Mucosa of gallbladder (tissue), 1 donor: ENCODE data around the gene SRGN. TPM values are rescaled to one million over a fixed set of nuclear protein-coding genes. Genes with fewer than 3 reads are reported as not detected.
A peak's percentile ranks its signal among the peaks of the same experiment; 100 is the strongest.
"Not testable (repeated sequence)": the region's sequence is repeated elsewhere in the genome, so short reads cannot be mapped to it uniquely, and the experiment has no call there.

Source experiments
- DNase-seq: peaks from one replicate; pipeline ENCODE4 v3.0.0-alpha.2; 2020; ENCODE audit warnings: low spot score
- total RNA-seq: library from RNA; stranded (reverse); gene quantifications from one replicate; pipeline ENCODE4 v1.2.1, GENCODE V29; 2021
- donor health status: DM: no; HTN: no; CAD: no.

Gene SRGN, protein sequence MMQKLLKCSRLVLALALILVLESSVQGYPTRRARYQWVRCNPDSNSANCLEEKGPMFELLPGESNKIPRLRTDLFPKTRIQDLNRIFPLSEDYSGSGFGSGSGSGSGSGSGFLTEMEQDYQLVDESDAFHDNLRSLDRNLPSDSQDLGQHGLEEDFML
- 91.4 TPM for total RNA-seq

DNA sequence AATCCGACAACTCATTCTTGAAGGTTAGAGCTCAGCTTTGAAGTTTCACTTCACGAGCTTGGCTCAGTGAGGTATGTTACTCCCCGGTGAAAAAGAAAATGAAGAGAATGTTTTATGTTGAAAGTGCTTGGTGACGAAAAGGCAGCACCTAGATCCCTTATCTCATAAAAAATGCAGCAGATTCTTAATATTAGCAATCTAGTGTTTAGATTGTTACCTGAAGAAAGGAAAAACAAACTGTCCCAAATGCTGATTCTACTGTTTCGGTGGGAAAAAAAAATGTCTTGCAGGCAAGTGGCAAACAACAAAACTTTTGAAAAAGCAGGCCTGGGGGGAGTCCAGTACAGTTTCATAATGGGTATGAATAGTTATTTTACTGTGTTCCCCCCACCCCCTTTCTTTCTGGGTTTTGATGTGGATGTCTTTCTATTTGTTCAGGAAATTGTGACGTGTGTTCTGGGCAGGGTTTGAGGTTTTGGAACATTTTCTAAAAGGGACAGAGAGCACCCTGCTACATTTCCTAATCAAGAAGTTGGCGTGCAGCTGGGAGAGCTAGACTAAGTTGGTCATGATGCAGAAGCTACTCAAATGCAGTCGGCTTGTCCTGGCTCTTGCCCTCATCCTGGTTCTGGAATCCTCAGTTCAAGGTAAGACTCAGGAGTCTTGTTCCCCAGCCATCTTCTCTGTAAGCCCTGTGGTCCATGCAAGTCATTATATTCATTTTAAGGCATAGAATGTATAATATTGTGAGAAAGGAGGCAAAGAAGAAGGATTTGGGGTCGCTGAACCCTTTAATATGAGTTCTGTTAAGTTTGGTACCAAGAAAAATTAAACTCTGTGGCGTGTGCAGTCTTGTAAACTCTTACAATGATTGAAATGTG lies at the start of gene SRGN:
Gene SRGN, plus strand, starts transcription at position 514 of the 881 bp plus-strand sequence. Its CDS starts 55 bp downstream, at position 569.
- peak; percentile 82 for DNase-seq

DNA sequence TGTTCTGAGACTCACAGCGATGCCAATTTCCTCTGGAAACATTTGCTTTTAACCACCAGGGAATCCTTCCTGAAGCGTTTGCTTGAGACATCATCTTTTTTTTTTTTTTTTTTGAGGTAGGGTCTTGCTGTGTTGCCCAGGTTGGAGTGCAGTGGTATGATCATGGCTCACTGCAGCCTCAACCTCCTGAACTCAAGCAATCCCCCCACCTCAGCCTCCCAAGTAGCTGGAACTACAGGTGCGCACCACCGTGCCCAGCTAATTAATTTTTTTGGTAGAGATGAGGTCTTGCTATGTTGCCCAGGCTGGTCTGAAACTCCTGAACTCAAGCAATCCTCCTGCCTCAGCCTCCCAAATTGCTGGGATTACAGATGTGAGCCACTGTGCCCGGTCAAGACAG lies 47.0 kb upstream of the SRGN start:
- DNase-seq, result not testable (repeated sequence)

DNA sequence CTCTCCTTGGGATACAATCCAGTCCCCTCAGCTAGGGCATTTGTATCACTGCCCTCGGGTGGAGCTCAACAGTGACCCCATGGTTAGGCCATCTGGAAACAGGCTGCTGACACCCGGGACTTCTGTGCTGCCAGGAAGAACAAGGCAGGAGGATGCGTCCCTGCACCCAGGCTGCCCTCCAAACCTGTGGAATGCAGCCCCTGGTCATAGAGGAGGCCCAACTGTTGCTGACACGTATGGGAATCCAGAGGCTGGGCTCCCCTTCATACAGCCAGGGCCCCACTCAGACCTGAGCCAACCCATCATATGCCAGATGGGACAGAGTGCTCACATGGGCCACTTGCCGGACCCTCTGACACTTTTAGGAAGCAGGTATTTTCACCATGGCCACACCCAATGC lies 45.5 kb upstream of the SRGN start:
- DNase-seq, result no peak

DNA sequence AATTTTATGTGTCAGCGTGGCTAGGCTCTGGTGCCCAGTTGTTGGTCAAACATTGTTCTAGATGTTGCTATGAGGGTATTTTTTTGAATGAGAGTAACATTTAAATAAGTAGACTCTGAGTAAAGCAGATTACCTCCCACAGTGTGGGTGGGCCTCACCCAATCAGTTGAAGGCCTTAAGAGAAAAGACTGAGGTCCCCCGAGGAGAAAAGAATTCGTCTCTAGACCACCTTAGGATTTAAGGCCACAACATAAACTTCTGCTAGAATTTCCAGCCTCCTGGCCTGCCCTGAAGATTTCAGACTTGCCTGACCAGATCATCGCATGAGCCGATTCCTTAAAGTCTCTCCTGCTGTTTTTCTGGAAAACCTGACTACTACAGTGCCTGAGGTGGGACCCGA lies 45.1 kb upstream of the SRGN start:
- no peak for DNase-seq

DNA sequence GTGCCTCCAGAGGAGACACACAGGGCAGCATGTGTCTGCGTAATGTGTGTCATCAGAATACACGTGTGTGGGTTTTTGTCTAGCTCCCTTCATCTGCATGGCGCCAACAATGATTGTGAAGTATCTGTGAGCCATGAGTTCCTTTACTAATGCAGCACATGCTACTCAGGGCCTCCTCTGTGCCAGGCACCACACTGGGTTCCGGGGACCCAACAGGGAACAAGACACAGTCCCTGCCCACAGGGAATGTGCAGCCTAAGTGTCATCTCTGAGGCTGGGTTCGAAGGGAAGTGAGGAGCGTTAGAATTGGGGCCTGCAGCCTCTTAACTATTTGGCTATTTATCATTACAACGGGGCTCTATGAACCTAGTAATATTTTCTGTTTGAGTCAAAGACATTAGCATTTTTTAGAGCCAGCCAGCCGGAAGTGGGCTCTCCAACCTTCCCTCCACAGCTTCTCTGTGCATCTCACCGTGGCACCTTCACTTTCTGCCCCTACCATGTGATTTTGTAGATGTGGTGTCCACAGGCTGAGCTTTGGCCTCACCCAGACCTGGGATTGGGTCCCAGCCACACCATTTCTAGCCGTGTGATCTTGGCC lies 43.9 kb upstream of the SRGN start:
- DNase-seq, result no peak

DNA sequence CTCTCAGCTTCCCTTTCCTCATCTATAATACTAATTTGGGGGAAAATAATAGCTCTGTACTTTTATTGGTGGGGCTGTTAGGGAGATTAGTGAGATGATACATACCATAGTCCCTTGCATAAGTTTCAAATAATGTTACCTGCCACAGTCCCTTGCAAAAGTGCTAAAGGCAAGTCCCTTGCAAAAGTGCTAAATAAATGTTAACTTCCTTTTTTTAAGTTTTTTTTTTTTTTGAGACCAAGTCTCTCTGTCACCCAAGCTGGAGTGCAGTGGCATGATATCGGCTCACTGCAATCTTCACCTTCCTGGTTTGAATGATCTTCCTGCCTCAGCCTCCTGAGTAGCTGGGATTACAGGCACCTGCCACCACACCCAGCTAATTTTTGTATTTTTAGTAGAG lies 43.4 kb upstream of the SRGN start:
- no peak for DNase-seq

DNA sequence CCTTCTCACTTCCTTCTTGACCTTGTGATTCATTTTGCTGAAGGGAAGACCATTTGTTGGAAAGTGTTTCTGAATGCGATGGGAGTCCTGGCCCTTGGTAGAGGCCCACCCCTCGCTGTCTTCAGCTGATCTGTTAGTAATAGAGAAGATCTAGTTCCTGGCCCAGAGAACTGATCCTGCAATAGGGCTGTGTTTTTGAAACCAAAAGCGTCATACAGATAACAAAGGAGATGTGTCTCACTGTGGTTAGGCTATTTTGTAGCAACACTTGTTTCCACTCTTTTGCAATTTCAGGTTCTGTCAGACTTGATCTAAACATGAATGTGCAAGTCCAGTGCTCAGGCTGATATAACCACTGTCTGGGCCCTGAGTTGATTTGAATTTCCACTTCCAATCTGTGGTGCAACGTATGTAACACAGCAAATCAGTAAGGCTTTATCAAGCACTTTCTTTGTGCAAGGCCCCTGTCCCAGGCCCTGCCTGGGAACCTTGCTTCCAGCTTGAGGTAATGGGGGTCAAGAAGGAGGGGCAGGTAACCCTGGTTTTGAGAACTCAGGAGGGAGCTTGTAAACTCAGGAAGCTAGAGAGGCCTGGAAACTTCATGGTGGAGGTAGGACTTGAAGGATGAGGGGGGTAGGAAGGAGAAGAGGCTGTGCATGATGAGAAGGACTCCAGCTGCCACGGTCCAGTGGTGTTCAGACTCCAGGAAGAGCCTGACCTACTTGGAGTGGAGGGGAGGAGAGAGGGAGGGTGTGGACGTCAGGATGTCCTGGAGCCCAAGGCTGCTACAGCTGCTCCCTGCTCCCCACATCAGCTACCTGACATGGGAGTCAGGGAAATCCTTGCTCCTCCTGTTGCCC lies 42.2 kb upstream of the SRGN start:
- no peak for DNase-seq

DNA sequence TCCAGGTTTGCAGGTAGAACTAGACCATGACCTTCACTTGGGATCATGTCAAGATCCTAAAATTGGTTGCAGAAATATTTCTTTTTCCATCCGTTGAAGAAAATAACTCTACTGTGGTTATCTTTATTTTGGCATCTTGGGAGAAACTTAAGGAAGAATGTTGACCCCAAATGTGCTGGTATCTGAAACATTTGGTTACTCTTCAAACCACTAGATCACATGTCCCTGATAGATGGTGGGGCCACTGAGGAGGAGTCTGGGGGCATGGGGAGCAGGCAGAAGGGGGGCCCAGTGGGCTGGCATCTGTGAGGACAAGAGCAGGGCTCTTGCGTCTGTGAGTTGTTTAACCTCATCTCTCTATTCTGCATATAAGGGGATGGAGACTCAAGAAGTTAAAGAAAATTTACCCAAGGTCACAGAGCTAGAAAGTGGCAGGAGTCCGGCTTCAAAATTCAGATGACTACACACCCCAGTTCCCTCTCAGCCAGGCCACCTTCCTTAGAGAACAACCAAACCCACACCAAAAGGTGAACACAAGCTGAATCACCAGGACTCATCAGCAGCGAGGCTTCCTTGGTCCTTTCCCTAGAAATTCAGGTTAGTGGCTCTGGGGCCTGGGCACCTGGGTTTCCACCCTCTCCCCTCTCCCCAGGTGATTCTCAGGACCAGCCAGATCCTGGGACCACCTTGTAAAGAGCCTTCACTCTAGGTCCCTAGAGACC lies 40.6 kb upstream of the SRGN start:
- no peak for DNase-seq

DNA sequence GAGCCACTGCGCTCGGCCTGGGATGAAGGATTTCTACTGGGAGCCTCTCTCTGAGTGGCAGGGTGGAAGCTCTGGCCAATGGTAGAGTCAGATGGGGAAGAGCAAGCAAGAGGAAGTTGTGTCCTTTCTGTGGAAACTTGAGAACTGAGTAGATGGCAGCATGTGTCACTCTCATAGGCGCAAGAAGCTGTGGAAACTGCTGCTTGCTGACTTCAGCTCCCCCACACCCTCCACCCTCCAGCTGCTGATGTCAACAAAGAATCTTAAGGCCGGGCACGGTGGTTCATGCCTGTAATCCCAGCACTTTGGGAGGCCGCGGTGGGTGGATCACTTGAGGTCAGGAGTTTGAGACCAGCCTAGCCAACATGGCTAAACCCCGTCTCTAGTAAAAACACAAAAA lies 39.8 kb upstream of the SRGN start:
- DNase-seq, result peak; percentile 53

DNA sequence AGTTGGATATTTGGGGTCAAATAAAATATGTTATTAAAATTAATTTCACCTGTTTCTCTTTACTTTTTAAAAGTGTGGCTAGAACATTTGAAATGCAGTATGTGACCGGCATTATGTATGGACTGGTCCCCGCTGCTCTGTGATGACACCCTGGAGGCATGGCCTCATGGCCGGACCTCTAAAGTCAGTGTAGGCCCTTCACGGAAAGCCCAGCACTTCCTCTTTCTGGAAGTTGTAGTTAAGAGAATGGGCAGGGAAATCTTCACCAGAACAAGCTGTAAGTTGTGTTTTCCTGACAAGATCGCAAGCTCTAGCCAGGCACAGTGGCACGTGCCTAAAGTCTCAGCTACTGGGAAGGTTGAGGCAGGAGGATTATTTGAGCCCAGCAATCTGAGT lies 38.3 kb upstream of the SRGN start:
- DNase-seq, result no peak

DNA sequence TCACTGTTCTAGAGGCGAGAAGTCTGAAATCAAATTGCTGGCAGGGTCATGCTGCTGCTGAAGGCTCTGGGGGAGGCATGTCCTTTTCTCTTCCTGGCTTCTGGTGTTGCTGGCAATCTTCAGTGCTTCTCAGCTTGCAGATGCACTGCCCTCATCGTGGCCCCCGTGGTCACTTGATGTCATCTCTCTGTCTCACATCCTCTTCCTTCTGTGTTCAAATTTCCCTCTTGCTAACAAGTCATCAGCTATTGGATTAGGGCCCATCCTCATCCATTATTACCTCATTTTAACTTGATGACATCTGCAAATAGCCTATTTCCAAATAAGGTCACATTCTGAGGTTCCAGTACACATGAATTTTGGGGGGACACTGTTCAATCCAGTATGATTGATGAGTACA lies 36.6 kb upstream of the SRGN start:
- DNase-seq, result peak; percentile 31

DNA sequence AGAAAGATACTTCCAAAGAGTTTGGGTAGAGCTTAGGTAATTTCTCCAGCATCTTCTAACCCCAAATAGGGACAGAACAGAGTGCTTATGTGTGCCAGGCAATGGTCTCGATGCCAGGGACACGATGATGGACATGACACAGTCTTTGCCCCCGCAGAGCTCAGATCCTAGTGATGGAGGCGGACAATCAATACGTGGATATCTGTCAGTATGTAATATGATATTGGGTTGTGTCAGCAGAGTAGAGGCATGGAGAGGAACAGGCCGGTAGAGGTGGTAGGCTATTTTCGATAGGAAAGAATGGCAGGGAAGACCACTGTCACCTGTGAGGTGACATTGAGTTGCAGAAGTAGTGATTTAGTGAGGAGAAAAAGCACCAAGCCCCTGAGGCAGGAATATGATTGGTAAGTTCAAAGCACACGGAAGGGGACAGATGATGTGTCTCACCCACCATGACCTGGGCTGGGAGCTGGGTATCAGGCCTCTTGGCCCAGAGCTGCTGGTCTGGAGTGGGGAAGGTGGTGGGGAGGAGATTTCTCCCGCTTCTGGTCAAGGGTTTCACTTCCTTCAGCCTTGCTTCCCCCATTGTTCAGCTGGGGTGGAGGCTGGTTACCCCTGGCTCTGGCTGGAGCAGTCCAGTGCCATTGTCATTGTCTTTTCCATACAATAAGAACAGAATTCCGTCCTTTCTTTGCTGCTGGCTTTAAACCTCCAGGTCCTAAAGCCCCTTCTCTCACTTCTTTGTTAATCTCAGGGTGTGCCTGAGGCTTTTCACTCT lies 36.0 kb upstream of the SRGN start:
- no peak for DNase-seq

DNA sequence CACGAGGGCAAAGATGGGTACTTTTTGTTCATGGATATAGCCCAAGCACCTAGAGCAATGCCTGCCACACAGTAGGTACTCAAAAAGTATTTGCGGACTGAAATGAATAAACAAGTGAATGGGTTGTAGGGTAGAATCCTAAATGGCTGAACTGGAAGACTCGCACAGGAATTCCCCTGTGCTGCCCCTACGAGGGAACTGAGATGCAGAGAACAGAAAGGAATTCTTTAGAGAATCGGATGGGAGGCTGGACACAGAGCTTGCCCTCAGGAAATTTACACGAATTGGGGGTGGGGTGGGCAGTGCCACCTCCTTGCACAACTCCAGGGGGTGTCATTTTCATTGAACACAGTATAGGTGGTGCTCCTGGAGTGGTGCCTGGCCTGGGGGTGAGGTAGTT lies 35.2 kb upstream of the SRGN start:
- no peak for DNase-seq

DNA sequence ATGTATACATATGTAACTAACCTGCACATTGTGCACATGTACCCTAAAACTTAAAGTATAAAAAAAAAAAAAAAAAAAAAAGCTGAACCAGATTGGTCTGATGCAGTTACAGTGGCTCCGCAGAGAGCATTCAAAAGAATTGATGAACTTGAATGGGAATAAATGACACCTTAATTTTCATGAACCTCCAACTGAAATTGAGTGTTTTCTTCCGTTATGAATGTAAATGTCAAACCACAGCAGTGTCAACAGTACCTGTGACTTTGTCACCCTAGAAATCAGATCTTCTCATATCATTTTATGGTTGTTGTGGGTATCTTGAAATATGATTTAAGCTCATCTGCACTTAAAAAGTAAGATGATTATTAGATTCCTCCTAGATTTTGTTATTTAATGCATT lies 32.7 kb upstream of the SRGN start:
- DNase-seq, result no peak

DNA sequence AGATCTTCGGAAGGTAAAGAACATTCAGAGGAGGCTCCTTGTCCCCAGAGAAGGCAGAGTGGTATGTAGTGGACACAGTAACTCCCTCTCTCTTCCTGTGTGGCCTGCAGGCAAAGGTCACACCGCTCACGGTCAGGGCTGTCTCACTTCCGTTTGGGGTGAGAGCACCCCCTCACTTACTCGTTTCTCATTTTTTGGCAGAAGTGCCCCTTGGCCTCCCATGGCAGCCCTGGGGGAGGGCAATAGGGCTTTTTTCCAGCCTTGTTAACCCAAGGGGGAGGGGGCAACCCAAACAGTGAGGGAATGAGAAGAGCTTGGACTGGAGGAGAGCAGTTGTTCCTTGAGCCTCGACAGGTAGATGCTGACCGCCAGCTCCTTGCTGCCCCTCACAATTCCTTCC lies 31.8 kb upstream of the SRGN start:
- peak; percentile 21 for DNase-seq

DNA sequence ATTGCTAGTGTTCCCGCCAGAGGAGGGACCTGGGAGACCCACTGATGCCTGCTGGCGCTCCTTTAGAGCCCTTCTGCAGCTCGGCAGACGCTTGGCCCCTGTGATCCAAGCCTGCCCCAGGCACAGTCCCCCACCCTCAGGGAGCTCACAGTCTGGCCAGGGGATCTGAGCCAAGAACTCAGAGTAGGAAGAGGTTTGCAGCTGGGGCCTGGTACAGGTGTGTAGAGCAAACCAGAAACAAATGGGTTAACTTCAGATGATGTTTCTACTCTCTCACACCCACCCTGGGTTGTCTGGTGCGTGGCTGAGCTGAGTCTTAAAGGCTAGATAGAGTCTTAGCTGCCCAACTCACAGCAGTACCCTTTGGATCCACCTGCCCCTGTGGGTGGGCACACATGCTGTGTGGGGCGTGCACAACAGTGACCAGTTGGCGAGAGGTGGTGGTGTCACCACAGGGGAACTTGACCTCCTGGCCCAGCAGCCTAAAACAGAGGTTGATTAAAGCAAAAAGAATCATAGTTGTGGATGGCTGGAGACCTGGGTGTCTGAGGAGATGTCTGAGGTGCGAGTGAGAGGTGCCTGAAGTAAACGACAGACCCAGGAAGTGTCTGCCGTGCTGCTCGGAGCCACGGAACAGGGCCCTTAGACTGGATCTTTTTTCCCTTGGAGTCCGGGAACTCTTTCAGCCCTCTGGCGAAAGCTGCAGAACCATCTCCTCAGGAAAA lies 31.2 kb upstream of the SRGN start:
- DNase-seq, result no peak

DNA sequence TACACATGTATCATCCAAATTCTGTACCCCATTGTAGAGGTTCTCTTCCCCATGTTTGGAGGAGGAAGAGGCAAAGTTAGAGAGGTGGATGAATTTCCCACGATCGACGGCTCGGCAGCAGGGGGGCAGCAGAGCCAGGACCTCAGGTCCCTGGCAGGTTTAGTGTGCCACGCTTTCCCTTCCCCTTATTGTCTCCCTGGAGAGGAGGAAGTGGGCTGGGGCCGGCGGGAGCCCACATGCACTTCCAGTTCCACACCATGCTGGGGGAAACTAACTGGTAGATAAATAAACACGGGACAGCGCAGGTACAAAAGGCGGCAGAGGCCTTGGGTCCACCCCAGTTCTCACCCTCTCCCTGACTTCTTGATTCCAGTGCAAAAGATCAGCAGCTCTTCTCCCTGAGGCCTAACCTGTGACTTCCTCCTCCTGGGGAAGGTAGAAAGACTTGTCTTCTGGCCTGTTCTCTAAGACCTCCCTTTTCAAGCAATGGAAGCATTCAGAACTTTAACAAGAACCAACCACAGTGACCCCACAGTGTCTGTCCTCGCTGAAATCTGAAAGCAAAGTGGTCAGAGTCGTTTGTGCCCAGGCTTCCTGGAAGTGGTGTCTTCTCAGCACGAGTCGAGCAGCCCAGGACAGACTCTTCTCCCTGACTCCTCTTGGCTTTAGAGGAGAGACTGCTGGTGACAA lies 30.5 kb upstream of the SRGN start:
- peak; percentile 27 for DNase-seq

DNA sequence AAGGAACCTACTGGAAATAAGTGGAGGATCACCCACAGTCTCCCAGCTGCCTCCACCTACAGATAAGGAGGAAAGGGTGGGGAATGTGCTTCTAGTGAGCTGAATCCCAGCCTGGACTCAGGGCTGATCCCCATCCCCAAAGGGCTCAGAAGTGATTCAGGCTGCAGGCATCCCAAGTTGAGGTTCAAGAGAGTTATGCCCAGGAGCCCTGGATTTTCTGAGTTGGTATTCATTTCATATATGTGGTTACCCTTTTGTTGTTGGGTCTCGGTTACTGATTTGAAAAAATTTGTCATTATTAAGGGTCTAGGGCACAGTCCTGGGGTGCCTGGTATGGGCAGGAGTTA lies 30.0 kb upstream of the SRGN start:
- DNase-seq, result no peak

DNA sequence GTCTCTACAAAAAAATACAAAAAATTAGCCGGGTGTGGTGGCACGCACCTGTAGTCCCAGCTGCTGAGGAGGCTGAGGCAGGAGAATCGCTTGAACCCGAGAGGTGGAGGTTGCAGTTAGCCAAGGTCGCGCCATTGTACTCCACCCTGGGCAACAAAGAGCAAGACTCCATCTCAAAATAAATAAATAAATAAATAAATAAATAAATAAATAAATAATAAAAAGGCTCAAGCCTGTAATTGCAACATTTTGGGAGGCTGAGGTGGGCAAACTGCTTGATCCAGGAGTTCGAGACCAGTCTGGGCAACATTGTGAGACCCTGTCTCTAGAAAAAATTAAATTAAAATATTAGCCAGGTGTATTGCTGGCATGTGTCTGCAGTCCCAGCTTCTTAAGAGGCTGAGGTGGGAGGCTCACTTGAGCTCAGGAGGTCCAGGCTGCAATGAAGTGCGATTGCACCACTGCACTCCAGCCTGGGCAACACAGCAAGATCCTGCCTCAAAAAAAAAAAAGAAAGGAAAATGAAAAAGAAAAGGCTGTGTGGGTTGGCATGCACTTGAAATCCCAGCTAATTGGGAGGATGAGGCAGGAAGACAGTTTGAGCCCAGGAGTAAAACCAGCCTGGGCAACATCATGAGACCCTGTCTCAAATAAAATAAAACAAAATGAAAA lies 27.6 kb upstream of the SRGN start:
- no peak for DNase-seq
